Measurements from ENCODE around the gene ADSS1. TPM values are rescaled to one million over a fixed set of nuclear protein-coding genes. Genes with fewer than 3 reads are reported as not detected.

ADSS1 gene
- total RNA-seq, 4 donors from 2014 or later = 2.8 to 12.4 (median 9.0) TPM

- H3K36me3 ChIP-seq = peaks cover 69% of the 10 kb centered on the region
- no peak overlapping the region for H3K4me3 ChIP-seq
- no peak for DNase-seq (ENCODE audit: low spot score in 2 of 2)
- 95% methylated on average over 30 of the region's 38 CpGs for WGBS
- TF ChIP-seq POLR2A (IDR thresholded peaks at IDR 0.05) (no peak), POLR2AphosphoS5 (IDR thresholded peaks at IDR 0.05) (no peak), EP300 (IDR thresholded peaks at IDR 0.05) (no peak), CTCF (IDR thresholded peaks at IDR 0.05) (no peak)
- no peaks in the 10 kb centered on the region for H3K9me3 ChIP-seq
- H3K27ac ChIP-seq = no peak overlapping the region
- H3K27me3 ChIP-seq = no peaks in the 10 kb centered on the region
- H3K4me1 ChIP-seq = peaks cover 13% of the 10 kb centered on the region
These were observed 48.9 kb downstream of the ADSS1 start for GRCh38 chr14:104772707-104773504.

DNA sequence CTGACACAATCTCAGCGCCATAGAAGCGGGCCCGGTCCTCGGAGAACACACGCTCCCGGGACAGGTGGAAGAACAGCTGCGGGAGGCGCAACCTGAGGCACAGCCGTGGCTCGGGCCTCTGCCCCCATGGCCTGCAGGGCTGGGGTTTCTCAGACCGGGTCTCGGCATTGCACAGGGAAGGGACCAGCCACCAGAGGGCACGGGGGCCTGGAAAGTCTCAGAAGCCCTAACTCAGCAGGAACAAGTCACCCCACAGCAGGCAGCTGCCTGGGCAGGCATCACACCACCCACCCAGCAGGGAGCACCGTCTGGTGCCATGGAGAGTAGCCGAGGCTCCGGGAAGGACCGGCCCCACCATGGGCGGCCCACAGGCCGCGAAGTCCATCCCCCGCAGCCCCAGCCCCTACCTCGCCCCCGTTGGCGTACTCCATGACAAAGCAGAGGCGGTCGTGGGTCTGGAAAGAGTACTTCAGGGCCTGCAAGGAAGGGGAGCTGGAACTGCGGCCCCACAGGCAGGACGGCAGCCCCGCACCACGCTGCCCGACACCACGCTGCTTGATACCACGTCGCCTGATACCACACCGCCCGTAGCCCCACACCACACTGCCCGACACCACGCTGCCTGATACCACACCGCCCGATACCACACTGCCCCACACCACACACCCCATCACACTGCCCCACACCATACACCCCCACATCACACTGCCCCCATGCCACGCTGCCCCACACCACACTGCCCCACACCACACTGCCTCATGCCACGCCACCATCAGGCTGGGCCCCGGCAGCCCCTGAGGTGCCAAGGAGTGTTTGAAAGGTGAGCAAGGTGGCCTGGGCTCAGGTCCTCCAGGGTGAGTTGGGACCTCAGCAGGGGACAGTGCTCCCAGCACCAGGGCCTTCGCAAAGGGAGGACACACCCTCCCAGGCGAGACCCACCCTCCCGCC lies 49.8 kb downstream of the ADSS1 start:
- H3K36me3 ChIP-seq = peaks cover 70% of the 10 kb centered on the region
- TF ChIP-seq EP300 (IDR thresholded peaks at IDR 0.05) (no peak), POLR2A (IDR thresholded peaks at IDR 0.05) (no peak), POLR2AphosphoS5 (IDR thresholded peaks at IDR 0.05) (no peak), CTCF (IDR thresholded peaks at IDR 0.05) (no peak)
- H3K9me3 ChIP-seq = no peaks in the 10 kb centered on the region
- H3K4me3 ChIP-seq = no peak overlapping the region
- H3K27me3 ChIP-seq = no peaks in the 10 kb centered on the region
- WGBS = 95% methylated on average over 30 of the region's 46 CpGs
- H3K4me1 ChIP-seq = peaks cover 7% of the 10 kb centered on the region
- H3K27ac ChIP-seq = no peak overlapping the region
- DNase-seq (ENCODE audit: low spot score in 2 of 2) = no peak

DNA sequence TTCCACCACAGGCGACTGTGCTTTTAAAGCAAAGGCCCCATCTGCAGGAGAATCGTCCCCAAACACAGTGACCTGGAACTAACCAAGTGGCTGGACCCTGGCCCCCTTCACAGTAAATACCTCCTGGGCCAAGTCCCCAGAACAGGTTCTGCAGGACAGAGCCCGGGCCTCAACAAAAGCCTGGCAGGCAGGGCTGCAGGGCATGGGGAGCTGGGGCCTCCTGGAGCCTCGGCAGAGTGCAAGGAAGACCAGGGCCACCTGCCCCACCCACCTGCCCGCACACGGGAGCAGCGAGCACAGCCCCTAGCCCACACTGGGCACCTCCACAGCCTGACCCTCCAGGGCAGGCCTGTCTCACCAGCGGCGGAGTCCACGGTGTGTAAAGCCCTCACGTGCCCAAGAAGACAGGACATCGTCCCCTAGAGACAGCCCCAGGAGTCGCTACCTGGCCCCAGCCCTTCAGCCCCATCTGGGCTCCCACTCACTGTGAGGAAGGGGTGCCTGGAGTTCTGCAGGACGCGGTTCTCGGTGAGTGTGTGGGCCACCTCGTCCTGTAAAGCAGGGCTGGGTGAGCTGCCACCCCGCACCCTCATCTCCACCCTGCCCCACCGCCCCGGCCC lies 50.5 kb downstream of the ADSS1 start:
- 81% methylated on average over 14 of the region's 20 CpGs for WGBS
- Histone ChIP-seq H3K4me3 (no peak overlapping the region), H3K27me3 (no peaks in the 10 kb centered on the region), H3K9me3 (no peaks in the 10 kb centered on the region), H3K4me1 (peaks cover 5% of the 10 kb centered on the region), H3K36me3 (peaks cover 76% of the 10 kb centered on the region), H3K27ac (no peak overlapping the region)
- no peak for DNase-seq (ENCODE audit: low spot score in 2 of 2)
- TF ChIP-seq POLR2A (IDR thresholded peaks at IDR 0.05) (no peak), EP300 (IDR thresholded peaks at IDR 0.05) (no peak), CTCF (IDR thresholded peaks at IDR 0.05) (no peak), POLR2AphosphoS5 (IDR thresholded peaks at IDR 0.05) (no peak)

- H3K4me3 ChIP-seq = no peak overlapping the region
- no peak overlapping the region for H3K27ac ChIP-seq
These were observed 51.1 kb downstream of the ADSS1 start for GRCh38 chr14:104775073-104775489.

More at GRCh38 chr14:104775073-104775489, 51.1 kb downstream of the ADSS1 start:
- Histone ChIP-seq H3K9me3 (no peaks in the 10 kb centered on the region), H3K4me1 (peaks cover 5% of the 10 kb centered on the region), H3K36me3 (peaks cover 82% of the 10 kb centered on the region), H3K27me3 (no peaks in the 10 kb centered on the region)
- 96% methylated on average over 4 of the region's 13 CpGs for WGBS
- no peak for DNase-seq (ENCODE audit: low spot score in 2 of 2)
- TF ChIP-seq EP300 (IDR thresholded peaks at IDR 0.05) = no peak
- no peak for TF ChIP-seq POLR2AphosphoS5 (IDR thresholded peaks at IDR 0.05)
- no peak for TF ChIP-seq POLR2A (IDR thresholded peaks at IDR 0.05)
- TF ChIP-seq CTCF (IDR thresholded peaks at IDR 0.05) = no peak

Data from suprapubic skin (tissue), 4 donors.